Natural killer cell (primary cell): ENCODE results near the gene PRSS50. TPM values are rescaled to one million over a fixed set of nuclear protein-coding genes. Genes with fewer than 3 reads are reported as not detected.

Experiments
- ATAC-seq, 3 donors: fragments of 150-1000 bp in 2 of 3; fragments of 200-7000 bp in 1 of 3; cut with Tn5 transposase; 1 replicate in 1 of 3; 2 replicates in 2 of 3; pipeline ENCODE4 v1.10.0; 2021; ENCODE audit warnings: mild to moderate bottlenecking in 2 of 3, moderate library complexity in 2 of 3
- DNase-seq, 2 donors: peaks; one replicate each; pipeline versions ENCODE4 v3.0.0 to v3.0.0-alpha.2; 2013 to 2021; ENCODE audit warnings: mixed read lengths in 1 of 2
- H3K27ac ChIP-seq: one replicate; pipeline ENCODE4 v1.5.1; 2013; ENCODE audit warnings: mild to moderate bottlenecking, low read length
- H3K27me3 ChIP-seq: one replicate; pipeline ENCODE4 v1.6.1; 2013; ENCODE audit warnings: low read length; ENCODE audit not compliant: control insufficient read depth, insufficient read depth
- H3K36me3 ChIP-seq: one replicate; pipeline ENCODE4 v1.6.1; 2013; ENCODE audit warnings: low read length; ENCODE audit not compliant: control insufficient read depth, insufficient read depth
- H3K4me1 ChIP-seq: one replicate; pipeline ENCODE4 v1.6.1; 2013; ENCODE audit warnings: low read length; ENCODE audit not compliant: control insufficient read depth, insufficient read depth
- H3K4me3 ChIP-seq: one replicate; pipeline ENCODE4 v1.5.1; 2013; ENCODE audit warnings: low read length
- H3K9me3 ChIP-seq: one replicate; pipeline ENCODE4 v1.6.1; 2013; ENCODE audit warnings: low read length; ENCODE audit not compliant: control insufficient read depth, insufficient read depth
- H3K27ac Mint-ChIP-seq, 2 donors: one replicate each; pipeline ENCODE4 v1.8.0; 2022; ENCODE audit warnings: mild to moderate bottlenecking in 2 of 2, mixed read lengths in 2 of 2, moderate library complexity in 1 of 2
- H3K27me3 Mint-ChIP-seq, 2 donors: one replicate each; pipeline ENCODE4 v1.8.0; 2022; ENCODE audit warnings: low read depth in 2 of 2, mixed read lengths in 2 of 2
- H3K36me3 Mint-ChIP-seq: one replicate; pipeline ENCODE4 v1.8.0; 2022; ENCODE audit warnings: mixed read lengths
- H3K4me1 Mint-ChIP-seq, 2 donors: one replicate each; pipeline ENCODE4 v1.8.0; 2022; ENCODE audit warnings: mixed read lengths in 2 of 2
- H3K4me3 Mint-ChIP-seq: one replicate; pipeline ENCODE4 v1.8.0; 2022; ENCODE audit warnings: mild to moderate bottlenecking, moderate library complexity, mixed read lengths
- H3K9me3 Mint-ChIP-seq, 2 donors: one replicate each; pipeline ENCODE4 v1.8.0; 2022; ENCODE audit warnings: mixed read lengths in 2 of 2
- WGBS: methylation state at CpG from one replicate; pipeline ENCODE4 v1.1.7; 2013; ENCODE audit warnings: missing lambda C conversion rate; ENCODE audit not compliant: insufficient coverage; 5-methylcytosine and 5-hydroxymethylcytosine counted together
- intact Hi-C: fragments of 100-400 bp; cut with micrococcal nuclease; formaldehyde crosslinking; loops from one replicate; pipeline ENCODE4 v1.14.2; 2022
- total RNA-seq, 4 donors: library from RNA; stranded (reverse); fragments of 120-200 nt in 1 of 4; gene quantifications; one replicate each; pipeline versions ENCODE4 v1.2.3 to v1.2.4, GENCODE V29; 2013 to 2022
- TF ChIP-seq, protein P1 (sequence below): fragments of 200-600 bp; IDR thresholded peaks from one replicate; pipeline ENCODE4 v1.8.0; 2022; ENCODE audit warnings: antibody characterized with exemption

Gene PRSS50
- total RNA-seq, 3 donors from 2014 or later (not counting 1 experiment from before 2014, with no cell fraction given), result 0.16 TPM; not detected in 2

DNA sequence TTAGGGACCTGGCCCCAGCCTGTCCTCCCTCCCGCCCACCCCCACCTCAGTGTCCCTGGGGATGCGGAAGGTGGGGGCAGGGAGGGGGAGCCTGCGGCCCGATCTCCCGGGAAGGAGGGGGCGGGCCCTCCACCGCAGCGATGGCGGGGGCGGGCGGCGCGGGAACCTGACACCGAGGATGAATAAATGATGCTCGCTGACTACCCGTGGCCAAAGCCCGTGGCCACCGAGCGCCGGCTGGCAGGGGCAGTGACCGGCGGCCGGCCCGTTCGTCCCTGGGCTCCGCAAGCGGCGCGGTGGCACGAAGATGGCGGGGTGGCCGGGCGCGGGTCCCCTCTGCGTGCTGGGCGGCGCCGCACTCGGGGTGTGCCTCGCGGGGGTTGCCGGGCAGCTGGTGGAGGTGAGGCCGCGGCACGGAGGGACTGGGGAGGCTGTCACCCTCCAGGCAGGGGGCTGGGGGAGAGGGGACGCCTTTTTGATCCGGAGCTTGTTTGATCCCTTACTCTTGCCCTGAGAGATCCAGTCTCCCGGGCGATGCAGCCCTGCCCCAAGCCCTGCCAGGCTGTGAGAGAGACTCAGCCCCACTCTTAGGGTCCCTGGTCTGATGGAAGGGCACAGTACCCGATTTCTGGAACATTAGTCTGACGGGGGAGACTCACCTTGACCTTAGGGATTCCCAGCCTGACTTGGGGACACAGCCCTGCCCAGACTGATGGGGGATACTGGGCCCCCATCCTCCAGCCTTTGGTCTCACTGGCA lies 16.3 kb downstream of the PRSS50 start, which contains the start of gene TMIE:
TMIE (plus strand) TSS at position 212 of the 759 bp plus-strand sequence; CDS start at position 308, 96 bp downstream.
- Mint-ChIP-seq H3K4me3 (no peak within 1 kb of the TSS), H3K9me3 (no peaks in the 10 kb centered on the region), H3K36me3 (no peaks in the 10 kb centered on the region), H3K4me1 (peaks cover 0 to 8% of the 10 kb centered on the region in 2 donors), H3K27me3 (peaks cover 8 to 16% of the 10 kb centered on the region in 2 donors), H3K27ac (no peak within 1 kb of the TSS)
- Histone ChIP-seq H3K36me3 (no peaks in the 10 kb centered on the region), H3K27ac (no peak within 1 kb of the TSS), H3K9me3 (no peaks in the 10 kb centered on the region), H3K4me3 (no peak within 1 kb of the TSS), H3K4me1 (peaks cover 4% of the 10 kb centered on the region), H3K27me3 (peaks cover 7% of the 10 kb centered on the region)
- 8% methylated on average over 49 of the region's 51 CpGs for WGBS
- DNase-seq, result no peak
- ATAC-seq, result no peak
- TF ChIP-seq, protein P1, sequence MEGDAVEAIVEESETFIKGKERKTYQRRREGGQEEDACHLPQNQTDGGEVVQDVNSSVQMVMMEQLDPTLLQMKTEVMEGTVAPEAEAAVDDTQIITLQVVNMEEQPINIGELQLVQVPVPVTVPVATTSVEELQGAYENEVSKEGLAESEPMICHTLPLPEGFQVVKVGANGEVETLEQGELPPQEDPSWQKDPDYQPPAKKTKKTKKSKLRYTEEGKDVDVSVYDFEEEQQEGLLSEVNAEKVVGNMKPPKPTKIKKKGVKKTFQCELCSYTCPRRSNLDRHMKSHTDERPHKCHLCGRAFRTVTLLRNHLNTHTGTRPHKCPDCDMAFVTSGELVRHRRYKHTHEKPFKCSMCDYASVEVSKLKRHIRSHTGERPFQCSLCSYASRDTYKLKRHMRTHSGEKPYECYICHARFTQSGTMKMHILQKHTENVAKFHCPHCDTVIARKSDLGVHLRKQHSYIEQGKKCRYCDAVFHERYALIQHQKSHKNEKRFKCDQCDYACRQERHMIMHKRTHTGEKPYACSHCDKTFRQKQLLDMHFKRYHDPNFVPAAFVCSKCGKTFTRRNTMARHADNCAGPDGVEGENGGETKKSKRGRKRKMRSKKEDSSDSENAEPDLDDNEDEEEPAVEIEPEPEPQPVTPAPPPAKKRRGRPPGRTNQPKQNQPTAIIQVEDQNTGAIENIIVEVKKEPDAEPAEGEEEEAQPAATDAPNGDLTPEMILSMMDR, result no peak
- intact Hi-C loops, result no loop called here

DNA sequence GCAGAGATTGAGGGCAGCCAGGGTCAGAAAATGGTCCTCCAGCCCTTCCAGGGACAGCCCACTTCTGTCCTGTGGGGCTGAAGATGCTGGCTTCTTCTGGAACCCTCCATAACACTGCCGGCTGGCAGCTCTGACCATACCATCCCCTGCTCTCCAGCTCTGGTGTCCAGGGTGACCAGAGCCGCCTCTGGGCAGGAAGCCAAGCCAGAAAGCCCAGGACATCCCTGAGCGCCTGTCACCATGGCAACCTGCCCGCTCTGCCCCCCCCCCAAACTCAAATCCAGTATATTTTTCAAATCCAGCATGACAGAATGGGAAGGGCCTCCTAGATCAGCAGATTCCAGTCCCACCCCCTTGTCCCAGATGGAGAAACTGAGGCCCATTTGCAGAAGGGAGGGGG lies 16.9 kb downstream of the PRSS50 start:
- H3K27ac Mint-ChIP-seq, result no peak overlapping the region
- H3K27ac ChIP-seq, result no peak overlapping the region
- WGBS, result 75% methylated on average over 4 of the region's 4 CpGs
- no peak overlapping the region for H3K4me3 Mint-ChIP-seq
- peaks cover 8 to 16% of the 10 kb centered on the region in 2 donors for H3K27me3 Mint-ChIP-seq
- H3K36me3 Mint-ChIP-seq, result no peaks in the 10 kb centered on the region
- DNase-seq, result no peak
- ATAC-seq, result no peak
- peaks cover 7% of the 10 kb centered on the region for H3K27me3 ChIP-seq
- TF ChIP-seq, protein P1, result no peak
- H3K4me1 ChIP-seq, result peaks cover 8% of the 10 kb centered on the region
- H3K4me1 Mint-ChIP-seq, result peaks cover 0 to 12% of the 10 kb centered on the region in 2 donors
- intact Hi-C loops, result no loop called here
- no peak overlapping the region for H3K4me3 ChIP-seq
- no peaks in the 10 kb centered on the region for H3K9me3 Mint-ChIP-seq
- H3K36me3 ChIP-seq, result no peaks in the 10 kb centered on the region
- no peaks in the 10 kb centered on the region for H3K9me3 ChIP-seq

DNA sequence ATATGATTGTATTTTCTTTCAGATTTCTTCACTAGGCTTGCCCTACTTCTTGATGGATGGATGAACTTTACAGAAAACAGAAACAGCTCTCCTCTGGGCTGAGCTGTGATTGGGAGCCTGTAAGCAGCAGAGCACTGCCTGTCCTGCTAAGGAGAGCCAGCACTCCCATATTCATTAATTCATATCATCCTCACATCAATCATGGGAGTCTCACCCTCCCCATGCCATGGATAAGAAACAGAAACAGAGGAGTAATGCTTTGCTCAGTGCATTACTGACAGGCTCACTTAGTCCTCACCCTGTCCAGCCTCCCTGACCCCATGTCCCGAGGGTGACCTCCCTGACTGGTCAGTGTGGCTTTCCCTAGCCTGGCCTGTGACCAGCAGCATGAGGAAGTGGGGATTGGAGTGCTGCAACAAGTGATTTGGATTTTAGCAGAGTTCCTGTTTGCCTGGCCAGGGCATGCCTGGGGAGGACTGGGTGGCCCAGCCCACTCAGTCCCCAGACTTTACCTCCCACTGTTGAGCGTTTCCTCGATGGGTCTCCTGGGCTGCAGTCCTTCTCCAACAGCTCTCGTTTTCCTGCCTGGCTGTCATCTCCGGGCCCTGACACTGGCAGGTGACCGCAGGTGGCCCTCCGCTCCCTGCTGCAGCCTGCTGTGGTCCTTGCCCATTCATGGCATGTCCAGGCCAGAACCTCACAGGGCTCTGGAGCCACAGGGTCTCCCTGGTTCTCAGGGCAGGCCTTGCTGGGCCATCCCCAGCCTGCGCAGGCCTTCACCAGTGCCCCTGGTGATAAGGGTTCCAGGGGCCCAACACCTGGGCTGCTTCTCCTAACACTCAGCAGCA lies 17.8 kb downstream of the PRSS50 start:
- ATAC-seq, result no peak
- Mint-ChIP-seq H3K4me3 (no peak overlapping the region), H3K27me3 (peaks cover 8 to 16% of the 10 kb centered on the region in 2 donors), H3K4me1 (peaks cover 0 to 20% of the 10 kb centered on the region in 2 donors), H3K9me3 (no peaks in the 10 kb centered on the region), H3K27ac (no peak overlapping the region), H3K36me3 (no peaks in the 10 kb centered on the region)
- 82% methylated on average over 8 of the region's 8 CpGs for WGBS
- Histone ChIP-seq H3K36me3 (no peaks in the 10 kb centered on the region), H3K4me1 (peaks cover 16% of the 10 kb centered on the region), H3K9me3 (no peaks in the 10 kb centered on the region), H3K27me3 (peaks cover 7% of the 10 kb centered on the region), H3K4me3 (no peak overlapping the region), H3K27ac (no peak overlapping the region)
- no peak for DNase-seq
- TF ChIP-seq, protein P1, result no peak
- intact Hi-C loops, result no loop called here
